Skeletal muscle tissue (tissue), 4 donors: Measurements from ENCODE around the gene DNLZ. TPM values are rescaled to one million over a fixed set of nuclear protein-coding genes. Genes with fewer than 3 reads are reported as not detected.

Experiments used
- H3K27ac ChIP-seq: one replicate; pipeline ENCODE4 v1.7.0; 2013; ENCODE audit warnings: mild to moderate bottlenecking, low read depth, low read length, inconsistent platforms
- H3K27me3 ChIP-seq, 3 donors: one replicate each; pipeline ENCODE4 v1.7.0; 2013; ENCODE audit warnings: low read length in 3 of 3; ENCODE audit not compliant: control insufficient read depth in 3 of 3, insufficient read depth in 3 of 3
- H3K36me3 ChIP-seq, 3 donors: one replicate each; pipeline ENCODE4 v1.7.0; 2013; ENCODE audit warnings: low read length in 3 of 3; ENCODE audit not compliant: control insufficient read depth in 3 of 3, insufficient read depth in 3 of 3
- H3K4me1 ChIP-seq, 3 donors: one replicate each; pipeline ENCODE4 v1.7.0; 2013; ENCODE audit warnings: low read length in 3 of 3, mild to moderate bottlenecking in 3 of 3; ENCODE audit not compliant: control insufficient read depth in 3 of 3, insufficient read depth in 3 of 3
- H3K4me3 ChIP-seq, 3 donors: one replicate each; pipeline ENCODE4 v1.7.0; 2013; ENCODE audit warnings: low read length in 3 of 3
- H3K9ac ChIP-seq, 3 donors: one replicate each; pipeline ENCODE4 v1.7.0; 2013; ENCODE audit warnings: low read length in 3 of 3, mild to moderate bottlenecking in 3 of 3, moderate library complexity in 2 of 3, low read depth in 1 of 3
- H3K9me3 ChIP-seq, 3 donors: one replicate each; pipeline ENCODE4 v1.7.0; 2013; ENCODE audit warnings: low read length in 3 of 3; ENCODE audit not compliant: control insufficient read depth in 3 of 3
- total RNA-seq: library from RNA; depleted of rRNA; stranded (reverse); fragments of >200 nt; gene quantifications from one replicate; pipeline ENCODE4 v1.2.3, GENCODE V29; 2014
- donor health status: Osteomylitis.

DNLZ gene
- total RNA-seq, 1 donor from 2014 or later = 5.2 TPM

- no peaks in the 10 kb centered on the region for H3K9me3 ChIP-seq
- peaks cover 45 to 58% (median 47%) of the 10 kb centered on the region in 3 donors for H3K36me3 ChIP-seq
- H3K27me3 ChIP-seq = no peaks in the 10 kb centered on the region
- no peak overlapping the region for H3K9ac ChIP-seq
- peaks cover 19 to 21% (median 20%) of the 10 kb centered on the region in 3 donors for H3K4me1 ChIP-seq
- no peak overlapping the region for H3K27ac ChIP-seq
- no peak overlapping the region for H3K4me3 ChIP-seq
Measured at GRCh38 chr9:136396219-136396515, 32.6 kb upstream of the DNLZ start.

DNA sequence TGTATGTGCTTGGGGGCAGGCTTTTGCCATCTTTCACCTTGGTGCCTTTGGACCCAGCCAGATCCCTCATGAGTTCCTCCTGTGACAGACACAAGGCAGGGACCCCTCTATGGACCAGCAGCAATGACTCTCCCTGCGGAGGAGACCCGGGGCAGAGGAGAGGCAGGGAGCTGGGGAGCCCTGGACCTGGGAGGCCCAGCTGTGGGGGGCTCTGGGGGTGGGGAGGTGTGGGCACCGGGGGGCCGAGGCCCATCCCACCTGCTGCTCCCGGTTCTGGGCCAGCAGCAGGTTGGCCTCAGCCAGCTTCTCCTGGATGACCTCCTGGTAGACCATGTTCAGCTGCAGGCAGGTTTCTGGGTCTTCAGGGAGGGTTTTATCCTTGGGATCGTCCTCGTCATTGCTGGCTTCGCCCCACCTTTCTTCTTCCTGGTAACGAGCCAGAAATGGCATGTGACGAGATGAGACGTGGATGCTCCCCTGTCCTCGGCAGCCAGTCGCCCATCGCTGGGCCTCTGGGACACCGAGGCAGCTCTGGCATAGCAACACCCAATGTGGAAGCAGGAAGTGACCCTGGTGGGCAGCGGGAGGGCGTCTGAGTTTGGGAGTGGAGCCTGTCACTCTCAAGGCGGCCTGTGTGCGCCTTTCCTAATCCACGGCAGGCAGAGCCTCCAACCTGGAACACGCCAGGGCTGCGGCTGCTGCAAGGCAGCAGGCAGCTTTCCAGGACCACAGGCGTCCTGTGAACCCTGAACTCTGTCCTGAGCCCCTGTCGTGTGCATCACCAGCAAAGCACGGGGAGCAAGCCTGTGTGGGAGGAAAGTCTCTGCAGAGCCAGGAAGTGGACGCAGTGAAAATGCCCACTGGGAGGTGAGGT lies 32.0 kb upstream of the DNLZ start:
- Histone ChIP-seq H3K27ac (no peak overlapping the region), H3K27me3 (no peaks in the 10 kb centered on the region), H3K36me3 (peaks cover 44 to 58% (median 47%) of the 10 kb centered on the region in 3 donors), H3K9me3 (no peaks in the 10 kb centered on the region), H3K4me1 (peaks cover 16 to 19% (median 17%) of the 10 kb centered on the region in 3 donors), H3K9ac (no peak overlapping the region), H3K4me3 (no peak overlapping the region)

GRCh38 chr9:136395020-136395340 lies 31.4 kb upstream of the DNLZ start:
- peaks cover 44 to 59% (median 48%) of the 10 kb centered on the region in 3 donors for H3K36me3 ChIP-seq
- H3K4me1 ChIP-seq = peaks cover 12 to 14% (median 13%) of the 10 kb centered on the region in 3 donors
- no peak overlapping the region for H3K27ac ChIP-seq
- no peaks in the 10 kb centered on the region for H3K9me3 ChIP-seq
- H3K27me3 ChIP-seq = no peaks in the 10 kb centered on the region
- H3K9ac ChIP-seq = no peak overlapping the region
- no peak overlapping the region for H3K4me3 ChIP-seq

- Histone ChIP-seq H3K9me3 (no peaks in the 10 kb centered on the region), H3K9ac (no peak overlapping the region), H3K4me1 (peaks cover 11 to 12% (median 11%) of the 10 kb centered on the region in 3 donors), H3K36me3 (peaks cover 49 to 63% (median 52%) of the 10 kb centered on the region in 3 donors), H3K4me3 (no peak overlapping the region), H3K27me3 (no peaks in the 10 kb centered on the region), H3K27ac (no peak overlapping the region)
Measured at GRCh38 chr9:136394312-136395019, 30.9 kb upstream of the DNLZ start.

GRCh38 chr9:136393531-136393930 lies 30.0 kb upstream of the DNLZ start:
- Histone ChIP-seq H3K9me3 (no peaks in the 10 kb centered on the region), H3K4me3 (no peak overlapping the region), H3K9ac (no peak overlapping the region), H3K27me3 (no peaks in the 10 kb centered on the region), H3K27ac (no peak overlapping the region), H3K36me3 (peaks cover 54 to 72% (median 61%) of the 10 kb centered on the region in 3 donors), H3K4me1 (peaks cover 2 to 3% (median 2%) of the 10 kb centered on the region in 3 donors)

DNA sequence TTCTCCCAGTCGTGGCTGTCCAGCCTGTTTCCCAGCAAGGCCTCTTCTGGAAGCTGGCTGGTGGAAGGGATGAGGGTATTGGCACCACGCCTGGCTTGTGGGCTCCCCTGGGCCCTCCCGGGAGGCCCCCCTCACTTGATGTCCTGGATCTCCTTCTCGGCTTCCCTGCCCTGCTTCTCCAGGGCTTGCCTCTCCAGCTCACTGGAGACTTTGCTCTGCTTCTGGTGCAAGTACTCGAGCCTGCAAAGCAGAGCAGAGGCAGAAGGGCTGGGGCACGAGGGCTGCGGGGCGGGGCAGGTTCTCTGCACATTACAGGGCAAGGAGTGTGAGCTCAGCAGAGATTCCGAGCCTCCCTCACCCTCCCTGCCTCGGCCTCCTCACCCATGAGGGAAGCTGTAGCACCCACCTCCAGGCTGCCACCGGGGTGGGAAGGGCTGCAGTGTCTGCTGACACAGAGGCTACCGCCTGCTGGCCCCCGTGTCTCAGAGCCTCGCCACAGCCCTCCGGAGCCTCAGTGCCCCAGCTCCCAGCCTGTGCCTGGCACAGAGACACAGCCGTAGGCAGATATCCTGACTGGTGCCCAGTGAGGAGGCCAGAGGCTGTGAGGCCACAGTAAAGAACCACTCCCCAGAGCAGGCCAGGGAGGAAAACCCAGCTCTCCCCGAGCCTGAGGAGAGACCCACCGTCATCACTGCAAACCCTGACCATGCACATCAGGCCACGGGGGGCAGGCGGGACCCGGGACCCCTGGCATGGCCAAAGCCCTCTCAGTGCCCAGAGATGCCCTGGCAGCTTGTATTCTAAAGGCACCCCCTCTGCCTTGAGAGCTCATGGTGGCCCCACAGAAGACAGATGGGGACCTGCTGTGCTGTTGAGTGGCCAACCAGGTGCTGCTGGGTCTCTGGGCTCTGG lies 29.2 kb upstream of the DNLZ start:
- H3K36me3 ChIP-seq = peaks cover 59 to 74% (median 60%) of the 10 kb centered on the region in 3 donors
- H3K9me3 ChIP-seq = no peaks in the 10 kb centered on the region
- no peak overlapping the region for H3K27ac ChIP-seq
- no peaks in the 10 kb centered on the region for H3K4me1 ChIP-seq
- H3K9ac ChIP-seq = no peak overlapping the region
- no peak overlapping the region for H3K4me3 ChIP-seq
- no peaks in the 10 kb centered on the region for H3K27me3 ChIP-seq

- no peak overlapping the region for H3K27ac ChIP-seq
- H3K27me3 ChIP-seq = no peaks in the 10 kb centered on the region
- H3K36me3 ChIP-seq = peaks cover 61 to 75% (median 66%) of the 10 kb centered on the region in 3 donors
- no peak overlapping the region for H3K9ac ChIP-seq
- no peak overlapping the region for H3K4me3 ChIP-seq
- no peaks in the 10 kb centered on the region for H3K9me3 ChIP-seq
- H3K4me1 ChIP-seq = no peaks in the 10 kb centered on the region
Measured at GRCh38 chr9:136391737-136392537, 28.4 kb upstream of the DNLZ start.

GRCh38 chr9:136389396-136389795 lies 25.9 kb upstream of the DNLZ start:
- Histone ChIP-seq H3K4me3 (no peak overlapping the region), H3K4me1 (no peaks in the 10 kb centered on the region), H3K36me3 (peaks cover 48 to 65% (median 49%) of the 10 kb centered on the region in 3 donors), H3K9ac (no peak overlapping the region), H3K27me3 (no peaks in the 10 kb centered on the region), H3K9me3 (no peaks in the 10 kb centered on the region), H3K27ac (no peak overlapping the region)

DNA sequence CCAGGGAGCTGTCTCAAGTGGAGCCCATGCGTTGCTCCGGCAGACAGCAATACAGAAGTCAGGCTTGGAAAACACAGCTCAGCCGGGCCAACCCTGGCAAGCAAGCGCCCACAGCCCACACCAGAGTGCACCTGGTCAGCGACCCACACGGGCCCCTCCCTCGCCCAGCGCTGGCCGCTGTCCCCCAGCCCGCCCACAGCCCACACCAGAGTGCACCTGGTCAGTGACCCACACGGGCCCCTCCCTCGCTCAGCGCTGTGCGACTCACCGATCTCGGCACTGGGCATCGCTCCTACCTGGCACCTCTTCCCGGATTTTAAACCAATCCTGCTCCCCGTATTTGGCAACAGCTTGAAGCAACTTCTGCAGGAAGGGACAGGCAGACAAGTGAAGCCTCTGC lies 23.7 kb upstream of the DNLZ start:
- H3K4me1 ChIP-seq = no peaks in the 10 kb centered on the region
- no peak overlapping the region for H3K4me3 ChIP-seq
- H3K27me3 ChIP-seq = no peaks in the 10 kb centered on the region
- no peak overlapping the region for H3K27ac ChIP-seq
- peaks cover 57 to 62% (median 59%) of the 10 kb centered on the region in 3 donors for H3K36me3 ChIP-seq
- H3K9ac ChIP-seq = no peak overlapping the region
- H3K9me3 ChIP-seq = no peaks in the 10 kb centered on the region
